Measurements from ENCODE around the gene GSG1.
"Not testable (repeated sequence)": the region's sequence is repeated elsewhere in the genome, so short reads cannot be mapped to it uniquely, and the experiment has no call there.

GSG1 gene

DNA sequence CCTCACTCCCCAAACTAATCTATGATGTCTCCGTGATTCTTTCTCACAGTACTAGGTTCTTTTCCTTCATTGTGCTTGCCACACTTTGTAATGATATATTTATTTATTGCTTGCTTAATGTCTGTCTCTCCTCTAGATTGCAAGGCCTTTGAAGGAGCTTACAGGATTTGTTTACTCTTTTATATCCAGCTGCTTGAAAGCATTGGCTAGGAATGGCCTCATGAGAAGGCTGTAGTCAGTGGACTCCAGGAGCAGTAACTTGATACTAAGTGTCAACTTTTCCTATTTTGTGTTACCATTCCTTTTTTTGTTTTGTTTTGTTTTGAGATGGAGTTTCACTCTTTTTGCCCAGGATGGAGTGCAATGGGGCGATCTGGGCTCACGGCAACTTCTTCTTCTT lies 66.6 kb downstream of the GSG1 start:
- TF ChIP-seq, protein P1, sequence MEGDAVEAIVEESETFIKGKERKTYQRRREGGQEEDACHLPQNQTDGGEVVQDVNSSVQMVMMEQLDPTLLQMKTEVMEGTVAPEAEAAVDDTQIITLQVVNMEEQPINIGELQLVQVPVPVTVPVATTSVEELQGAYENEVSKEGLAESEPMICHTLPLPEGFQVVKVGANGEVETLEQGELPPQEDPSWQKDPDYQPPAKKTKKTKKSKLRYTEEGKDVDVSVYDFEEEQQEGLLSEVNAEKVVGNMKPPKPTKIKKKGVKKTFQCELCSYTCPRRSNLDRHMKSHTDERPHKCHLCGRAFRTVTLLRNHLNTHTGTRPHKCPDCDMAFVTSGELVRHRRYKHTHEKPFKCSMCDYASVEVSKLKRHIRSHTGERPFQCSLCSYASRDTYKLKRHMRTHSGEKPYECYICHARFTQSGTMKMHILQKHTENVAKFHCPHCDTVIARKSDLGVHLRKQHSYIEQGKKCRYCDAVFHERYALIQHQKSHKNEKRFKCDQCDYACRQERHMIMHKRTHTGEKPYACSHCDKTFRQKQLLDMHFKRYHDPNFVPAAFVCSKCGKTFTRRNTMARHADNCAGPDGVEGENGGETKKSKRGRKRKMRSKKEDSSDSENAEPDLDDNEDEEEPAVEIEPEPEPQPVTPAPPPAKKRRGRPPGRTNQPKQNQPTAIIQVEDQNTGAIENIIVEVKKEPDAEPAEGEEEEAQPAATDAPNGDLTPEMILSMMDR (IDR thresholded peaks at IDR 0.05), result no peak
- no peak overlapping the region for H3K27ac ChIP-seq

DNA sequence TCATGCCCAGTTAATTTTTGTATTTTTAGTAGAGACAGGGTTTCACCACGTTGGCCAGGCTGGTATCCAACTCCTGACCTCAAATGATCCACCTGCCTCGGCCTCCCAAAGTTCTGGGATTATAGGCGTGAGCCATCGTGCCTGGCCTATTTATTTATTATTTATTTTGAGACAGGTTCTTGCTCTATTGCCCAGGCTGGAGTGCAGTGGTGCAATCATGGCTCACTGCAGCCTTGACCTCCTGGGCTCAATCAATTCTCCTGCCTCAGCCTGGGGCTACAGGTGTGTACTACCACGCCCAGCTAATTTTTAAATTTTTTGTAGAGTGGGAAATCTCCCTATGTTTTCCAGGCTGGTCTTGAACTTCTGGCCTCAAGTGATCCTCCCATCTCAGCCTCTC lies 68.1 kb downstream of the GSG1 start:
- not testable (repeated sequence) for H3K4me3 ChIP-seq (ENCODE audit: low read depth in 1 of 2, low read length in 1 of 2); H3K9me3 ChIP-seq; H3K27me3 ChIP-seq; H3K27ac ChIP-seq; H3K36me3 ChIP-seq; H3K4me1 ChIP-seq (ENCODE audit: control insufficient read depth in 1 of 2, insufficient read depth in 1 of 2, low read depth in 1 of 2, low read length in 1 of 2)

More for the DNA sequence above, 66.6 kb downstream of the GSG1 start:
- Histone ChIP-seq H3K36me3 (no peaks in the 10 kb centered on the region), H3K4me1 (ENCODE audit: control insufficient read depth in 1 of 2, insufficient read depth in 1 of 2, low read depth in 1 of 2, low read length in 1 of 2) (no peaks in the 10 kb centered on the region), H3K4me3 (ENCODE audit: low read depth in 1 of 2, low read length in 1 of 2) (no peak overlapping the region), H3K27me3 (no peaks in the 10 kb centered on the region), H3K9me3 (no peaks in the 10 kb centered on the region)

Measured in neutrophil (primary cell).